Fibroblast of villous mesenchyme (primary cell): ENCODE results near the gene ACADVL. TPM values are rescaled to one million over a fixed set of nuclear protein-coding genes. Genes with fewer than 3 reads are reported as not detected.

Experiments used
- DNase-seq: peaks from one replicate; pipeline ENCODE4 v3.0.0-alpha.2; 2010; ENCODE audit warnings: low read depth
- H3K4me3 ChIP-seq: 2 replicates; pipeline ENCODE4 v1.5.1; 2011; ENCODE audit warnings: low read depth, mild to moderate bottlenecking, low read length
- total RNA-seq: library from RNA; depleted of rRNA; stranded (reverse); fragments of >200 nt; gene quantifications from 2 replicates; pipeline ENCODE4 v1.2.3, GENCODE V29; 2012
- TF ChIP-seq, protein P1 (sequence below): IDR thresholded peaks from 2 replicates; pipeline ENCODE4 v1.5.1; 2012; ENCODE audit warnings: low read depth, mild to moderate bottlenecking, low read length; ENCODE audit not compliant: insufficient read depth

The ACADVL gene
- total RNA-seq, 1 donor: 255 TPM

DNA sequence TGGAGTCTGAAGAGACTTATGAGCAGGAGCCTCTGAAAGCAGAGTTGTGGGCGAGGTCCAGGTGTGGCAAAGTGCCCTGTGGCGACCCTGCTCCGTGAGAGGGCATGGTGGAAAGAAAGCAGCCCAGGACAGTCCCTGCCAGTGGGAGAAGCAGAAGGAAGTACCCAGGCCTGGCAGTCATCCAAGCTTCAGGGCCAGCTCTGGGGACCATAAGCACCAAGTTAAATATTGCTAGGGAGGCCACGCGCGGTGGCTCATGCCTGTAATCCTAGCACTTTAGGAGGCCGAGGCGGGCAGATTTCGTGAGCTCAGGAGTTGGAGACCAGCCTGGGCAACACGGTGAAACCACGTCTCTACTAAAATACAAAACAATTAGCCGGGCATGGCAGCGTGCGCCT is 35.6 kb upstream of the ACADVL start:
- TF ChIP-seq, protein P1, sequence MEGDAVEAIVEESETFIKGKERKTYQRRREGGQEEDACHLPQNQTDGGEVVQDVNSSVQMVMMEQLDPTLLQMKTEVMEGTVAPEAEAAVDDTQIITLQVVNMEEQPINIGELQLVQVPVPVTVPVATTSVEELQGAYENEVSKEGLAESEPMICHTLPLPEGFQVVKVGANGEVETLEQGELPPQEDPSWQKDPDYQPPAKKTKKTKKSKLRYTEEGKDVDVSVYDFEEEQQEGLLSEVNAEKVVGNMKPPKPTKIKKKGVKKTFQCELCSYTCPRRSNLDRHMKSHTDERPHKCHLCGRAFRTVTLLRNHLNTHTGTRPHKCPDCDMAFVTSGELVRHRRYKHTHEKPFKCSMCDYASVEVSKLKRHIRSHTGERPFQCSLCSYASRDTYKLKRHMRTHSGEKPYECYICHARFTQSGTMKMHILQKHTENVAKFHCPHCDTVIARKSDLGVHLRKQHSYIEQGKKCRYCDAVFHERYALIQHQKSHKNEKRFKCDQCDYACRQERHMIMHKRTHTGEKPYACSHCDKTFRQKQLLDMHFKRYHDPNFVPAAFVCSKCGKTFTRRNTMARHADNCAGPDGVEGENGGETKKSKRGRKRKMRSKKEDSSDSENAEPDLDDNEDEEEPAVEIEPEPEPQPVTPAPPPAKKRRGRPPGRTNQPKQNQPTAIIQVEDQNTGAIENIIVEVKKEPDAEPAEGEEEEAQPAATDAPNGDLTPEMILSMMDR: no peak
- H3K4me3 ChIP-seq: no peak overlapping the region
- no peak for DNase-seq

DNA sequence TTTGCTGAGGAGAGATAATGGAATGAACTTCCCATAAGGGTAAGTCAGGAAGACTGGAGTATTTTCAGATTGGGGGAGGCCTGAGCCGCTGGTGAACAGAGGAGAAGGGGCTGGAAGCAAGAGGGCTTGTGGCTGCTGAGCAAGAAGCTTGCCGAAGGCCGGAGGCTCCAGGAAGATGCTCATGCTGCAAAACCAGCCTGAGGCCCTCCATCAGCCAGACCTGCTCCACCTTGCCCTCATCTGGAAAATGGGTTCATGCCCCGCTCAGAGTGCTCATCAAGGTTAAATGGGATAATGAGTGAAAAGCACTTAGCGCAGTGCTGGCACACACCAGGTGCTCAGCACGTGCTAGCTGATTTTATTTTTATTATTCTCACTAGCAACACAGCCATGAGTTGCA is 35.1 kb upstream of the ACADVL start:
- no peak for DNase-seq
- TF ChIP-seq, protein P1: no peak
- no peak overlapping the region for H3K4me3 ChIP-seq

DNA sequence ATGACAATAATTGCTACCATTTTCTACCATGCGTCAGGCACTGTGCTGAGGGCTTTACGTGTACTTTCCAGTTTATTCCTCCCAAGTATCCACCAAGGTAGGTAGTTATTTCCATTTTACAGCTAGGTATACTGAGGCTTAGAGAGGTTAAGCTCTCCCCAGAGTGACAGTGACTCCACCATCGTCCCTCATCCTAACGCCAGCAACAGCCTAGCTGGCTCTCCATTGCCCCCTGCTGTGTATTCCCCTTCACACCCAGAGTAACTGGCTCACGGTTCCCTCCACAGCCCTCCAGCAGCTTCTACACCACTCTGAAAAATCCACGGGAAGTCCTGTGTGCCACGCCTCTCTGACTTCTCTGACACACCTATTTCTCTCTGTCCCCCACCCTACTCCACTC is 33.5 kb upstream of the ACADVL start:
- no peak overlapping the region for H3K4me3 ChIP-seq
- DNase-seq: no peak
- TF ChIP-seq, protein P1: peak; percentile 19

DNA sequence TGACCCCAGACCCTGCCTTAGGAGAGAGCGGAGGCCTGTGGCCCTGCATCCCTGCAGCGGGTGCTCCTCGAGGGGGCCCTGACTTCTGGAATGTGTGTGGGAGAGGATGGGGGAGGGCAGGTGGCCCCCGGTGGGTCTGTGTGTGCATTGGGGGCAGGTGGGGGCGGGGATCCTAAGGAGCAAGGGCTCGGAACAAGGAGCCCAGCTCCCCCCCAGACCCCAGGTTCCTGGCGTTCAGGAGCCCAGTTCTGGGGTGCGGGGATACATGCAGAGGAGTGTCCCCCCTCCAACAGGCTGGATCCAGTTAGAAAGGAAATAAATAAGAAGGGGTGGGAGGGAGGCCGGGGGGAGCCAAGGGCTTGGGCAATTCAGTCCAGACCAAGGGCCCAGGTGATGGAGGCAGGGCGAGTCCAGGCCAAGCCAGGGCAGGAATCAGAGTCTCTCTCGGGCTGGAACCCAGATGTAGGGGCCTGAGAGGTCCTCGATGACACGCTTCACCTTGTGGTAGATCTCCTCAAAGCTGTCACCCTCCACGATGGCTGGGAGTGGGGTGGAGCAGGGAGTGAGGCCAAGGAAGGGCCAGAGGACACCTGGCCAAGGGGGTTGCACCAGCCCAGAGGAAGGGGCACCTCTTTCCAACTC is 29.3 kb upstream of the ACADVL start:
- H3K4me3 ChIP-seq: no peak overlapping the region
- TF ChIP-seq, protein P1: no peak
- DNase-seq: no peak

DNA sequence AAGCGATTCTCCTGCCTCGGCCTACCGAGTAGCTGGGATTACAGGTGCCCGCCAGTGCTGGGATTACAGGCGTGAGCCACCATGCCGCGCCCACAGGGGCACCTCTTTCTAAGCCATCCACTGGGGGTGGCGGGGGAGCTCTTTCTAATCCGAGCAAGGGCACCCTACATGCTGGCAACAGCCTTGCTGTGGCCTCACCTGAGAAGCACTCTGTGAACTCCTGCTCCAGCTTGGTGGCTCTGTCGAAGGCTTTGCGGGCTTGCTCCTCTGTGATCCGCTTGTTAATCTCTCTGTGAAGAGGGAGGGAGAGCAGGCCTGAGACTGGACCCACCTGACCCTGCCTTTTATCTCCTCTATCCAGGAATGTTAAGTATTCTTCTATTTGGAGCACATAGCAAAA is 28.7 kb upstream of the ACADVL start:
- H3K4me3 ChIP-seq: no peak overlapping the region
- DNase-seq: no peak
- TF ChIP-seq, protein P1: no peak

DNA sequence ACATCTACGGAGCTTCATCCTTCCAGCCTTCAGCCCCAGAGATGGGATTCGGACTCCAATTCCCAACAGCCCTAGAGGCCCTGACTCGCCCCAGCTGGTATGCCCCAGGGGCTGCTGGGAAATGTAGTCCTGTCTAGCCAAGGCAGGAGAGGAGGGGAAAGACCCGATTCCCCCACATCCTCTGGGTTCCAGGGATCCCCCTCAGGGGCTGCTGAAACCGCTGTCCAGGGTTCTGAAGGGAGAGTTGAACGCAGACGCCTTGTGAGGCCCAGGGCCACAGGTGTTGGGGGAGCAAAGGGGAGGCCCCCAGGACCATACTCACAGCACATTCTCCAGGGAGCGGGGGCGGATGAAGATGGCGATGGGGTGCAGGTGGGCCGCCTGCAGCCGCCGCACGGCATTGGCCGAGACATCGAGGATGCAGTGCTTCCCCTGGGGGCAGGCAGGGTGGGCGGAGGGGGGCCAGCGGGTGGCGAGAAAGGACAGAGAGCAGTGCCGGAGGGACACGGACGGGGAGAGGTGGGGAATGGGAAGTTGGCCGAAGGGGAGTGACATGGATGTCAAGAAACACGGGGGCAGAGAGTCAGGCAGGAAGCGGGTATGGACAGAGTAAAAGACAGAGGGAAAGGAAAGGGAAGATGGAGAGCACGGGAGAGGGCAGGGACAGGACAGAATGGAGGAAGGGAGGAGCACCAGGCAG is 28.0 kb upstream of the ACADVL start:
- no peak for DNase-seq
- TF ChIP-seq, protein P1: no peak
- H3K4me3 ChIP-seq: no peak overlapping the region
